ENCODE results near the gene NBPF11. TPM values are rescaled to one million over a fixed set of nuclear protein-coding genes. Genes with fewer than 3 reads are reported as not detected.
"Not testable (repeated sequence)": the region's sequence is repeated elsewhere in the genome, so short reads cannot be mapped to it uniquely, and the experiment has no call there.

Gene NBPF11
- total and polyA plus RNA-seq, 5 donors from 2014 or later: 0.92 to 22.6 (median 2.0) TPM

DNA sequence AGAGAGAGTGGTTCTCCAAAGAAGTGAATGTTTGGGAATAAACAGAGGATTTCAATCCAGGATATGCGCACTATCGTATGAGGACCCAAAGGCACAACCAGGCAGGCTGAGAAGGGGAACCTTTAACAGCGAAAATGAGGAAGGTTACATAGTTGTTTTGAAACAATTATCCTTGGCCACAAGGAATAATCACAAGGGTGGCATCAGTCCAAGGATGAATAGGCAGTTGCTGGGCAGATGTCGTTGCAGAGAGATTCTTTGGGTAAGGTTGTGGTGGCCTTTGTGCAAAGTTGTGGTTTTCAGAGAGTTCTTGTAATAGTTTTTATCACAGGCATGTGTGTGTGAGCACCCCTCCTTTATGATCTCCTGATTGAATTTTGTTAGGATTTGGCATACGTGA is 94.7 kb downstream of the NBPF11 start:
- not testable (repeated sequence) for H3K4me1 Mint-ChIP-seq; H3K9me3 ChIP-seq (ENCODE audit: control insufficient read depth in 2 of 2, low read length in 2 of 2); H3K4me3 ChIP-seq (ENCODE audit: low read depth, low read length); H3K27me3 ChIP-seq (ENCODE audit: control insufficient read depth, insufficient read depth, low read length); H3K27ac Mint-ChIP-seq; H3K9me3 Mint-ChIP-seq; ATAC-seq (ENCODE audit: low read depth in 2 of 2); H3K36me3 ChIP-seq (ENCODE audit: control insufficient read depth, insufficient read depth, low read length); DNase-seq; H3K4me3 Mint-ChIP-seq; H3K4me1 ChIP-seq (ENCODE audit: control insufficient read depth, insufficient read depth, low read length, poor library complexity, severe bottlenecking); H3K36me3 Mint-ChIP-seq; H3K27ac ChIP-seq (ENCODE audit: insufficient read depth, low read length, poor library complexity, severe bottlenecking)
- peaks cover 17% of the 10 kb centered on the region for H3K27me3 Mint-ChIP-seq

Other genes with a start within 250 kb of the NBPF11 start
- not detected for gene GJA8, start 249.5 kb downstream of the NBPF11 start, total RNA-seq
- gene GJA8, start 249.5 kb downstream of the NBPF11 start, polyA plus RNA-seq: not detected
- gene GPR89B, start 223.9 kb downstream of the NBPF11 start, total RNA-seq: 22.6 TPM
- gene GPR89B, start 223.9 kb downstream of the NBPF11 start, polyA plus RNA-seq: 10 to 100 TPM; 19.1 to 19.8 (median 19.4) TPM